EH (cell line): ENCODE measurements around the gene NDUFS7.

Experiments
- DNase-seq: peaks from one replicate; pipeline ENCODE4 v3.0.0-alpha.2; 2015; ENCODE audit warnings: low read depth

Gene NDUFS7

DNA sequence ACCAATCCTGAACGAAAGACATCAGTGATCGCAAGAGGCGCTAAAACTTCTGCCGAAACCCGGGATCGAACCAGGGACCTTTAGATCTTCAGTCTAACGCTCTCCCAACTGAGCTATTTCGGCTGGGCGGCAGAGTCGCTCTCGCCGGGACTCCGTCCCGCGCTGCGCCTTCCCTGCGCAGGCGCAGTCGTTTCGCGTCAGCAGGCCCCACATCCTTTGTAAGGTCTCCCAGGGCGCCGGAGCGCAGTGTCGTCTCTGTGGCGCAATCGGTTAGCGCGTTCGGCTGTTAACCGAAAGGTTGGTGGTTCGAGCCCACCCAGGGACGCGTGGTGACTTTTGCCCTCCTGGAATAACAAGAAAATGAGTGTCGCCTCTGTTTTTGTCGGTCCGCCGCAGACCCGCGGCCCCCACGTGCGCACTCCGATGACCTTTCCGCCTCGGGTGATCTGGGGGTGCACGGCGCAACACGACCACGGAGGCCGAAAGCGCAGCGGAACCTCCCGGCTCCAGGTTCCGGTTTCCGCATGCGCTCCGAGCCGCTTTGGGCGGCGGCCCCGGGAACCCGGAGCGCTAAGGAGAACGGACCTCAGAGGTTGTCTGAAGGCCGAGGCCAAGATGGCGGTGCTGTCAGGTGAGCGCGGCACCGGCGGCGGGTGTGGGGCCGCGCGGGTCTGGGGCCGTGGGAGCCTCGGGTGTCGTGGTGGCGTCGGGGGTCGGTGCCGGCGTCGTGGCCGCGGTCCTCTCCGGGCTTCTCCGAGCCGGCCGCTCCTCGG, at the start of gene NDUFS7:
TSS of gene NDUFS7 (plus strand) at position 596 of the 773 bp plus-strand sequence. CDS start at position 616, 20 bp downstream.
- peak; percentile 86 for DNase-seq

DNA sequence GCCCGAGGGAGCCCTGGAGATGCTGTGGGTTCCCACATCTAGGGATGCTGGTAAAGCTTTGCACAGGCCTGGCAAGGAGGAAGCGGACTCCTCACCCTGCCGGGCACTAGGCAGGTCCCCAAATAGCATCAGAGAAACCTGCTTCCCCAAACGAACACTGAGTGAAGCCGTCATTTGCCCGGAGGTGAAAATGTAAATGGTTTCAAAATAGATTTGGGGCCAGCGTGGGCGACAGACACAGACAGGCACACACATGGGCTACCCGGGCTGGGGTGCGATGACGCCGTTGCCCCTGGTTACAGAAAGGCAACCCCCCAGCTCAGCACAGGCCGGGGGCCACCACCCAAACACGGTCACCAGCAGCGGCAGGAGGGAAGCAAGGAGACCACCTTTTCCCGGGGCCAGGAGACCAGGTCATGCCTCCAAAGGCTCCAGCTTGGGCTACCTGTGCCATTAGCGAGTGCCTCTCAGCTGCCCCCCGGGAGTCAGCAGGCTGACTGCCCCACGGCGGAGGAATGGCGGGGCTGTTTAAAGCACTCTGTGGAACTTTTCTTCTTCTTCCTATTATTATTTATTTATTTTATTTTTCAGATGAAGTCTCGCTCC, 47.5 kb upstream of the NDUFS7 start:
- DNase-seq = no peak

DNA sequence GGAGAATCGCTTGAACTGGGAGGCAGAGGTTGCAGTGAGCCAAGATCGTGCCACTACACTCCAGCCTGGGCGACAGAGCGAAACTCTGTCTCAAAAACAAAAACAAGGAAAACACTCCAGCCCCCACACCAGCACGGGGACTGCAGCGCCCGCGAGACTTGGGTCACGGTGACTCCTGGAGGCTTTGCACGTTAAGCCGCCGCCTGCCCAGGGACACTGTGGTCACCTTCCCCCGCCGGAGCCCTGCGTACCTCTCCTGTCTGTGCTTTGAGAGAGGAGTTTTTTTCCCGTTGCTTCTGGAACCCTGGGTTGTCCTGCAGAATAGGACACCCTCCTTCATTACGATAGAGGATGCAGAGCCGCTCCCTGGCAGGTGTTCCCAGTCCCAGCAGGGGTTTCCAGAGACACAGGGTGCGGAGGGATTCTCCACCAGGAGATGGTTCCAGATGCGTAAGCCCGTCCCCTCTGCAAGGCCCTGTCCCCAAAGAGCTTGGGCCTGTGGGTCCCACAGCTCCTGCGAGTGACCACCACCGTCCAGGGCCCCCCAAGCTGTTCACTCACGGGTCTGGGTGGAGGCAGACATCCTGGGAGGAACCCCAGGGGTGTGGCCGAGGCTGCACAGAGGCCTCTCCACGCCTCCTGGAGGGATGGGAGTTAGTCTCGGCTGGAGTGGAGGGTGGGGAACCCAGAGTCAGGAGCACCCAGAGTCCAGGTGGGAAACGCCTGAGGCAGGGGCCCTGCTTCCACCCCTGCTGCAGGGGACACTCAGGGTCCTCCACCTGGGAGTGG, 42.8 kb upstream of the NDUFS7 start:
- DNase-seq = no peak

DNA sequence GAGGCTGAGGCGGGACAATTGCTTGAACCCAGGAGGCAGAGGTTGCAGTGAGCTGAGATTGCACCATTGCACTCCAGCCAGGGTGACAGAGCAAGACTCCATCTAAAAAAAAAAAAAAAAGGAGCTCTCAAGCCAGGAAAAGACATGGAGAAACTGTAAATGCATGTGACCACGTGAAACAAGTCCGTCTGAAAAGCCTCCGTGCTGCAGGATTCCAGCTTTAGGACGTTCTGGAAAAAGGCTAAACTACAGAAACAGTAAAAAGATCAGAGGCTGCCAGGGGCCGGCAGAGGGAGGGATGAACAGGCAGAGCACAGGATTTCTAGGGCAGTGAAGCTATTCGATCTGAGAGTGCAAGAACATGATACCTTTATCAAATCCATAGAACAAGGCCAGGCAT, 40.7 kb upstream of the NDUFS7 start:
- DNase-seq = peak; percentile 23

DNA sequence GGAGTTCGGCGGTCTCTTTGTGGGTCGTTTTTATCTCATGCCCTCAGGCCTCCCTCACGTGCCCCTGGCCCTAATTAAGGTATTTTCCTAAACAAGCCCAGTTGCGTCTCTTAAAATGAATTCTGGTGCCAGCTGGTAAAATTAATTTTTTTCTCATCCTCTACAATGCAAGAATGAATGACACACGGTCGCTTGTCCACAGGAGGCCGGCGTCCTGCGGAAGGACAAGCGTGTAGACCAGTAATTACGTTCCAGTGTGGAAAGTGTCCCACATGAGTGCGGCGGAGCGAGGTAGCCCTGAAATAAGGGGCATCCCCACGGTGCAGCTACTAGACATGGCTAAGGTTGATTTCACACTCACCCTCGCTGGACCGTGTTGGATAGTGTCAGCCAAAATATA, 34.5 kb upstream of the NDUFS7 start:
- no peak for DNase-seq

DNA sequence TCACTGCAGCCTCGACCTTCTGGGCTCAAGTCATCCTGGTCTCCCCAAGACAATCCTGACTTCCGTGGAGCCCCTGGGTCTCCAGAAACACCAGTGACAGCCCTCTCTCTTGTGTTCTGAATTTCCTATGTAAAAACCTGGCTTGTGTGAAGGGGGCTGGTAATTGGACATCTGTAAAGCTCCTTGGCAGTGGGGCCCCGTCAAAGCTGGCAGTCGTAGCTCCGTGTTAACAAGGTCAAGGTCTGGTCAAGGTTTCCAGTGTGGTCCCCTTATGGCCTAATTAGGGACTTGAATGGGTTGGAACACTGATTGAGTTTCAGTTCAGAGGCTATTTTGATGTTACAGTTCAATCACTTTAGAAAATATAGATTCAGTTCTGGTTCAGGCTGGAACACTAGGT, 32.8 kb upstream of the NDUFS7 start:
- DNase-seq = no peak

DNA sequence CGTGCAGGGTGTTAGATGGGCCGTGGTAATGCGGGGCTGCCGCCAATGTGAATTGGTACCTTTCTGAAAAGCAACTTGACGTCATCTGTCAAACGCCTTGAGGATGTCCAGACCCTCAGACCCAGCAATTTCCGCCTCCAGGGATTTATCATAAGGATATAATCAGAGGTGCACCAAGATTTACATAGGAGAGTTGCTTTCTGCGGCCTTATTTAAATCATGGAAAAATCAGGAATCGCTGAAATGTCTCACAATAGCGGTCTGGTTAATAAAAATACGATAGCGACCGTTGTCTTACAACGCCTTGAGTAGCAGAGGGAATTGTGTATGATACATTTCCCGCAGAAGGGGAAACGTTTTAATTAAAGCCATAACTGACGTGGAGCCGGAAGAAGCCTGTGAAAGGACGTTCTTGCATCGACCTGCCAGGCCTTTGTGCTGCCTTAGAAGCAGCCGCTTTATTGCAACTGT, 32.3 kb upstream of the NDUFS7 start:
- peak; percentile 12 for DNase-seq

DNA sequence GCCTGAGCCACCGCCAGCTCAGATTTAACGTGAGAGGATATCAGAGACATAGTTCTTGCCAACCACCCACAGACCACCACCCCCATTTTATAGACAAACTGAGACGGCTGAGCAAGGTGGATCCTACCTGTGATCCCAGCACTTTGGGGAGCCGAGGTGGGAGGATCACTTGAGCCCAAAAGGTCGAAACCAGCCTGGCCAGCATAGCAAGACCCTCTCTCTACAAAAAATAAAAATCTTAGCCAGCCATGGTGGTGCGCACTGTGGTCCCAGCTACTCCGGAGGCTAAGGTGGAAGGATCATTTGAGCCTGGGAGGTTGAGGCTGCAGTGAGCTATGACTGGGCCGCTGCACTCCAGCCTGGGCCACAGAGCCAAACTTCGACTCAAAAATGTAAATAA, 30.6 kb upstream of the NDUFS7 start:
- DNase-seq = no peak

DNA sequence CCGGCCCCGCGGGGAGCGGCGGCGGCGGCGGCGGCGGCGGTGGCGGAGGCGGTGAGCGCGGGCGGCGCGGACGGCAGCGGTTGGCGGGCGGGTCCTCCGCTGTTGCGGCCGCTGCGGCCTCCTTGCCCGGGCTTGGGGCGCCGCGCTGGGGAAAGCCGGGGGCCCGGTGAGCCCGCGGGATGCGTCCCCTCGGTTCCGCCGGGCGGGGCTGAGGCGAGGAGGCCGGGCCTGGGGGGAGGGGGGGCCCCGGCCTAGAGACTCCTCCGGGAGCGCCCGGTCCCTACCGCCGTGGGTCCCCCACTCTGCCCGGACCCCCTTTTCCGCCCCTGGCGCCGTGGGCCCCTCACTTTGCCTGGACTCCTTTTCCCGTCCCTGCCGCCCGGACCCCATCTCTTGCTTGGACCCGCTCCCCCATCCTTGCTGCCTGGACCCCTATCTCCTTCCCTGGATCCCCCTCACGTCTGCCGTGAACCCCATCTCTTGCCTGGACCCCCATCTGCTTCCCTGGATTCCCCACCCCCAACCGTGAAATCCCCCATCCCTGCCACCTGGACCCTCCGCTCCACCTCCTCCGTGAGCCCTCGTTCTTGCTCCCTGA, 28.6 kb upstream of the NDUFS7 start:
- DNase-seq = no peak

DNA sequence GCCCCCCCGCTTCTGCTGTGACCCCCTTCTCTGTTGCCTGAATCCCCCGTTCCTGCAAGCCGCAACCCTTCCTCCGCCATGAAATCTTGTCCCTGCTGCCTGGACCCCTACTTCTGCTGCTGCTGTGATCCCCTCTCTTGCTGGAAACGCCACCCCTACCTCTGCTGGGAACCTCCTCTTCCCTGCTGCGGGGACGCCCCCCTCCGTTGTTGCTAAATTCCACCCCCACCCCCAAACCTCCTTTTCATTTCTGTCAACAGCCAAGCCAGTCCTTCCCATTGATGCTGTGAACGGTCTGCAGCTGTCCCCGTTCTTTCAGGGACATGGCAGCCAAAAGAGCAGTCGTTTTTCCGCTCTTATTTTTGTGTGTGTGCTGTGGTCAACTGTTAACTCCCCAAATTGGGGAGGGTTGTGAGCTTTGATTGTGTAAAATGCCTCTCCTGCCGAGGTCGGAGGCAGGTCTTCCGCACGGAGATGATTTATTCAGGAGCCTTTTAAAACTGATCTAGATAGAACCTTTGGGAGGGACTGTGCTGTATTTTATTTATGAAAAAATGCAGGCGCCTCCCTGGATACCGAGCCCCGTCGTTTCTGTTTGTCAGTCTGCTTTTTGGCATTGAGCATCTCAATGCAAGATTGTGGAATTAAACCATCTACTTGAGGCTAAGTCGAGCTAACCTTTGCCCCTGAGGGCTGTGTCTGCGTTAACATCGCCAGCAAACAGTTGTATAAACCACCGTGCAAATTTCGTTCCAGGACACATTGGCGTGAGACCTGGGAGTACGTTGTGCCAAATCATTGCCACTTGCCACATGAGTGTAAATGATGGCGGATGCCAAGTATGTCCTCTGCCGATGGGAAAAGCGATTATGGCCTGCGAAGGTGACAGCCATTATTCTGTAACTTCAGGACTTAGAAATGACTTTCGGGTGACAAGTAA, 27.9 kb upstream of the NDUFS7 start:
- peak; percentile 24 for DNase-seq

DNA sequence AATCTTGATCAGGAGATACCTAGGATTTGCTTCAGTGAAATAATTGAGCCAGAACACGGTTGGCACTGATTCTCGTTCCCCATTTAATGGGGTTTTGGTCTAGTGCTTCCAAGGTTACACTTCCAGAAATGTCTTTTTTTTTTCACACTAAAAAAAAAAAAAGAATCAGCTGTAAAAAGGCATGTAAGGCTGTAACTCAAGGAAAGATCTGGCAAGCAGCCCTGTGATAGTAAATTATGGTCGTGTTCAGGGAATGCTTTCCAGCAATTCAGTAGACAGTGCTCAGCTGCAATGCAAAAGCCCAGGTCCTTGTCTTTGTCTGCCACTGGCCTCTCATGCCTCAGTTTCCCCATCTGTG, 27.2 kb upstream of the NDUFS7 start:
- DNase-seq = peak; percentile 77

DNA sequence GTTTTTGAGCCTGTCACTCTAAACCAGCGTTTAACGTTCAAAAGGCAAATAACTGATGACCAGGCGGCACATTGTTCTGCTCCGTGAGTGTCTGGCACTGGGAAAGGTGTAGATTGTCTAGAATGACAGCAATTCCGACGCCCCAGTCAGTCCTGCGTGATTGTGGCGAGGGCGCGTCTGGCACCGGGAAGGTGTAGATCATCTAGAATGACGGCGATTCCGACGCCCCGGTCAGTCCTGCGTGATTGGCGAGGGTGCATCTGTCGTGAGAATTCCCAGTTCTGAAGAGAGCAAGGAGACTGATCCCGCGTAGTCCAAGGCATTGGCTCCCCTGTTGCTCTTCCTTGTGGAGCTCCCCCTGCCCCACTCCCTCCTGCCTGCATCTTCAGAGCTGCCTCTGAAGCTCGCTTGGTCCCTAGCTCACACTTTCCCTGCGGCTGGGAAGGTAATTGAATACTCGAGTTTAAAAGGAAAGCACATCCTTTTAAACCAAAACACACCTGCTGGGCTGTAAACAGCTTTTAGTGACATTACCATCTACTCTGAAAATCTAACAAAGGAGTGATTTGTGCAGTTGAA, 26.1 kb upstream of the NDUFS7 start:
- no peak for DNase-seq

DNA sequence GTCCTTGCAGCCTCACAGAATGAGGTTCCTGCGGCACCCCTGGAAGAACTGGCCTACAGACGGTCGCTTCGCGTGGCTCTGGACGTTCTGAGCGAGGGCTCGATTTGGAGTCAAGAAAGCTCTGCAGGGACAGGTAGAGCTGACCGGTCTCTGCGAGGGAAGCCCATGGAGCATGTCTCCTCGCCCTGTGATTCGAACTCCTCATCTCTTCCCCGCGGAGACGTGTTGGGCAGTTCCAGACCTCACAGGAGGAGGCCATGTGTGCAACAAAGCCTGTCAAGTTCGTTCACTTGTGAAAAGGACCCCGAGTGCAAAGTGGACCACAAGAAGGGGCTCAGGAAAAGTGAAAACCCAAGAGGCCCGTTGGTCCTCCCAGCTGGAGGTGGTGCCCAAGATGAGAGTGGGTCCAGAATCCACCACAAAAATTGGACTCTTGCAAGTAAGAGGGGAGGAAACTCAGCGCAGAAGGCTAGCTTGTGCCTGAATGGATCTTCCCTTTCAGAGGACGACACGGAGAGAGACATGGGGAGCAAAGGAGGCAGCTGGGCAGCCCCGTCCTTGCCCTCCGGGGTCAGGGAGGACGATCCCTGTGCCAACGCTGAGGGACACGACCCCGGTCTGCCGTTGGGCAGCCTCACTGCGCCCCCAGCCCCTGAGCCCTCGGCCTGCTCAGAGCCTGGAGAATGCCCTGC, 23.4 kb upstream of the NDUFS7 start:
- peak; percentile 9 for DNase-seq

DNA sequence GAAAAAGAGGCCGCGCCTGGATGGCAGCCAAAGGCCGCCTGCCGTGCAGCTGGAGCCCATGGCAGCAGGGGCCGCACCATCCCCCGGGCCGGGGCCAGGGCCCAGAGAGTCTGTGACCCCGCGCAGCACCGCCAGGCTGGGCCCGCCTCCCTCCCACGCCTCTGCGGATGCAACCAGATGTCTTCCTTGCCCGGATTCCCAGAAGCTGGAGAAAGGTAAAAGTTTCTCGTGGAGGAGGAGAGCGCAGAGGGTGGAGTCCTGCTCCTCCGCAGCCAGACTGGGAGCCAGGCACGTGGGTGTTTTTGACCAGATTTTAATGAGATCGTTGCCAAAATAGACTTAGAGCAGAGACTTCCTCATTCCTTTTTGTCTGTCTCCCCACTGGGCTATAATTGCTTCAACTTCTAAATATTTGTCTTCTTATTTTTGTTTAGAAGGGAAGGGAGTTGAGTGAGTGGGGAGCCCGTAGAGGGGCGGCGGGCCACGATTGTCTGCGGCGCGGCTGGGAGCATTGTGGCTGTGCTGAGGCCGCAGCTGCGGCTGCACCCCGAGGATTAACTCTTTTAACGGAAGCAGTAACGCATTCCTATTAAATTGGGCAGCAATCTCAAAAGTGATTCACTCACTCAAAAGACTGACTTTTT, 22.8 kb upstream of the NDUFS7 start:
- DNase-seq = peak; percentile 90

DNA sequence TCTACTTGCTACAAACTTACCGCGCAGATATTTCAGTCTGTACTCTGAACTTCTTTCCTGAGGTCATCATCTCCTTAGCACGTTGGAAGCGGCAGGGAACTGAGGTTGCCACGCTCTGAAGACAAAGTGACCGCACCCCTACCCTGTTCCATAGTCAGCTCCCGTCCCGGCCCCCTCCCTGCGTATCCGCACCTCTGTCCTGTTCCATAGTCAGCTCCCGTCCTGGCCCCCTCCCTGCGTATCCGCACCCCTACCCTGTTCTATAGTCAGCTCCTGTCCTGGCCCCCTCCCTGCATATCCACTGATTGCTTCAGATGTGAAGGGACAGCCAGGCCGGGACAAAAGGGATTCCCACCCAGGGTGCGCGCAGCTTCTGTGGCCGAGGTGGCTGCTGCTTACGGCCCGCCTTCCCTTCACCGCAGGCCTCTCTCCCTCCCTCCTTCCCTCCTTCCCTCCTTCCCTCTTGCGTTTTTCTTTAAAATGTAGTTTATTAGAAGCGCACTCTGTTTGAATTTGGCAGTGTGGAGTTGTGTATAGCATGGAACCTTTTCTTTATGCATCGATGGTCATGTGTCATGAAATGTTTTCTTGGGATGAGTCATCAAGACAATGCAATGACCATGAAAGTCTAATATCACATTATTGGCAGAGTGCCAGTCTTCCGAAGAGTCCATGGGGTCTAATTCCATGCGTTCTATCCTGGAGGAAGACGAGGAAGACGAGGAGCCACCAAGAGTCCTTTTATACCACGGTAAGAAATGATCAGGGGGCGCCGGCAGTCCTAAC, 21.9 kb upstream of the NDUFS7 start:
- DNase-seq = peak; percentile 85

DNA sequence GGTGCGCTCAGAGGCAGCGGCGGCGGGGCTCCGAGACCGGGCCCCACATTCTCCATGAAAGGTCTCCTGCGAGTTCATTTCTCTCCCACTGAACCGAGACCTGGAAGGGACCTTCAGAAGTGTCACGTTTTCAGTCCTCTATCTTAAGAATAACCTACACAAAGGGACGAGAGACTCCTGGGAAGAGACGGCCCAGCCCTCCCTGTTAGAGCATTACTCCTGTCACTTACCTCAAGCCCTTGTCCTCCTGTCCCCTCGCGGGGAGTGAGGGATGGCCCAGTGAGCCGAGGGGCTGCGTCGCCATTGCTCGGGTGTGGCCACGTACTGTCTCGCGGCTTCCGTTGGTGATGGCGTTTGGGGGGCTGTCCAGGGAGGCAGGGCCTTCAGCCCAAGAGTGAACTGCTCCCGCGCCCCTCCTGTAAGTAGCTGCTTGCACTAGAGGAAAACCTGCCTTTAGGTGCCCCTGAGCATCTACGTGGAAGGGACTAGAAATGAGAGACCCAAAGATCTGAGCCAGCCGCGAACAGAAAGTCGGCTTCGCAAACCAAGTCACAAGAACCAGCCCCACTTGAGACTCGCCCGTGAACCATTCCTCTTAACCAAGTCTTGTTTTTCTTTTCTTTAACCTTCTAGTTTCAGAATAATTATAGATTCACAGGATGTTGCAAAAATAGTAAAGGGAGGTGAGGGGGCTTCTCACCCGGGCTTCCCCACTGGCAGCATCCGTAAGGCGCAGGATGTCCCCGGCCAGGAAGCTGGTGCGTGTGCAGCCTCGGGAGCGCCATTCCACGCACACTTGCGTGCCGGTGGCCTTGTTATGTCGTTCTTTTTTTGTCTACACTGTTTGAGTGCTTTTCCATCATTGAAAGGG, 21.1 kb upstream of the NDUFS7 start:
- no peak for DNase-seq

DNA sequence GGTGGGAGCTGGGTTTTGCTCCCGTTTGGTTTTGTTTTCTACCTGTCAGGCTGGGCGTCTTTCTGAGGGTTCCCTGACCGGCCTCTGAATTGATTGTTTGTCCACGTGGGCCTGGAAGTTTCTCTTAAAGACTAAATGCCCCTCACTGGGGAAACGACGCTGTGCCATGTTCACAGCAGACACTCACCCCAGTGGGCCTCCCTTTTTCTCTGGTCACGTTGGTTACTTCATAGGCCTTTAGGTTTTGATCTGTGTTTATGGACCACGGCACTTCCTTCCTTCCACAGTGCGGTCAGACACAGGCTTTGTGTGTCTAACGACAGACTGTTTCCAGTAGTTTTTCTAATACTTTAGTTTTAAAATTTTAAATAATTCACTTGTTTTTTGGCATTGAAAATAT, 20.1 kb upstream of the NDUFS7 start:
- DNase-seq = no peak

DNA sequence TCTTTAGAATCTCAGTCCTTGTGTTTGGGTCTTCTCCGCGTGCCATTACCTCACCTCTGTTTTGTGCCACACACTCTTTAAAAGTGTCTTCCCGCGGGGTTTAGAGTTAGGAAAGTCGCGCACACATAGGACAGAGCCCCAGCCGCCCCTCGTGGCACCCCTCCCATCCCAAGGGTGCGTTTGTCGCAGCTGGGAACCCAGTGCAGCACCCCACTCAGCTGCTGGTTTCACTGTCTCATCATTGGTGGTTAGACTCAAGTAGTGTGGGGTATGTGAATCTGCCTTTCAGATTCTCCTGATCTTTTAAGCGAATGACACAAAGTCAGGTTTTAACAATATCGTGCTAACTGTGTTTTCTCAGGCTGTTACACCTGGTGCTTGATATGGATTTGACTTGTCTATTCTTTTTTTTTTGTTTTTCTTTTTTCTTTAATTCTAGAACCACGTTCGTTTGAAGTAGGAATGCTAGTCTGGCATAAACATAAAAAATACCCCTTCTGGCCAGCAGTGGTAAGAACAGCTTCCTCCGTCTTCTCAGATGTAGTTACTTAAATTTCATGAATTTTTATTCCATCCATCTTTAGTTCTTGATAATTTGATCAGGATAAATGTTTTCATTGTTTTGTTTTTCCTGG, 19.5 kb upstream of the NDUFS7 start:
- DNase-seq = no peak
